Measurements from ENCODE around the gene KERA.

The KERA gene

DNA sequence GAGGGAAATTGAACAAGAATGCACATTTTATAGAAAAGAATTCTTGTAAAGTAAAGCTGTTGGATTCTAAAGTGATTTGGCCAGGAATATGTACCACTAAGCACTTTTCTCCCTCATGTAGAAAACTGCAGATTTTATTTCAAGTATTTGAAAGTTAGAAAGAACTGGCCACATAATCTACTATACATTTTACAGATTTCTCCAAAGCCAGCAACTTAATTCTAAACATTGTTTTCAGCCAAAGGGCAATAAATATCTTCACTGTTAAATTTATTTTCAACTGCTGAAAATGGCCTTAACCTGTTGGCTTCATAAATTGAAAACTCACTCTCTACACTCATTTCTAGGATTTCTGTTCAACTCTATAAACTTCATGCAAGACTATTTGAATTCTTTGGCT is 15.6 kb upstream of the KERA start:
- DNase-seq (ENCODE audit: low spot score), result no peak

DNA sequence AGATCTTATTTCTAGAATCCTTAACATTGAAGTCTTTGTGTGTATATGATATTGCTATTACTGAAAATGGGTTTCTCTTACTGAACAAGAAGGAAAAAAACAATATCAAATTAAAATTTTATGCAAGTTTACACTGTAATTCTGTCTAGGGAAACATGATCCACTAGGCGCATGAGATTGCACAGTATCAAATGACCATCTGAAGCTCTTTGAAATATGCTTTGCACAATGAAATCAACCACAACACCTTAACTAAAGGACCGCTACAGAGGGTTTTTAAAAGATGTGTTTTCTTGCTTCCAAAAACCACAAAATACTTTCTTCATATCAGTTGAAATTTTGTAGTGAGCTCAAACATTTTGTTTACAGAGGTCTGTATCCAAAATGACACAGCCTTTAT is 15.1 kb upstream of the KERA start:
- DNase-seq (ENCODE audit: low spot score), result no peak

DNA sequence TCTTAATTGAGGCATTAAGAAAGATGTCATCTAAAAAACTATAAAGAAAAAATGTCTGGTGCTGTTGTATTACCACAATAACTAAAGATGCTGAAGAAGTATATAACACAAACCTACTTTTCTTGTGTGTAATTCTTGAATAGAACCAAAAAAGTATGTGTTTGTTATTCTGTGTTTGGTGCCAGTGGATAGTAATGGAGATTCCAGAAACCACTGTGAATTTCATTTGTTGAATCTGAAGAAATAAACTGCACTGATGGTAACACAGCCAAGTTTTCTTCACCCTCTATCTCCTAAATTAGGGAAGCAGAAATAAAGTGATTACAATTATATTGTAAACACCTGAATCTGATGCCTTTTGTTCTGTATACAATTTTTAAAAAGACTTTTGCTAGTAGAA is 13.1 kb upstream of the KERA start:
- DNase-seq (ENCODE audit: low spot score), result no peak

DNA sequence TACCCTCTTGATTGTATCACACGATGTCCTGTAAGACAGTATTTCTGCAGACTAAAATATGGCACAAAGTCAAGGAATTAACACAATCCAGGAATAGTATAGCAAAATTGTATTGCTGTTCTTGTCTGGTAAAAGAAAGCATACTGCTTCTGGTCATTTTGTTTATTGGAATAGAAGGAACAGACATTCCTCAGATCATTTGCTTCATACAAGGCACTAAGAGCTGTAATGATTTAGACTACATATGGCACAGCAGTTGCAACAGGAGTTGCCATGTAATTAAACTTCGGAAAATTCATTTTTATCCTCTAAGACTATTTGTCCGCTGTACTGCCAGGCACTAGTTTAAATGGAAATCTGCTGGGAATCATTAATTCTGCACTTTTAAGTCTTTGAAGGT is 7.6 kb upstream of the KERA start:
- DNase-seq (ENCODE audit: low spot score), result no peak

DNA sequence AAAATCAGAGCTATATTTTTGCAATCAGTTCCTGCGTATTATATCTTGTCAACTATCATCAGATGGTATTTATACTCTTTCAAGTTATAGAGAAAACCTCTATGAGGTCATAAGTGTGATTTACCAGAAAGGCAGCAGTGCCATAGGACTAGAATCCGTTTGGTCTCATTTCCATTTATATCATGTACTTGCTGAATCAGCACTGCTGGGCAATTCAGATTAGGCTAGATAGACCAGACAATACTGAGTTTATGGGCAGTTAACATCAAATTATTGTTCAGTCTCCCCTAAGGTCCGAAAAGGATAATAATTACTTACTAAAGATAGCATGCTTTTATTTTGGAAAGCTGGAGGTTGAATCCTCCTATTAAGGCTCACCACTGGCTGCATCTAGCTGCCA is 6.8 kb upstream of the KERA start:
- no peak for DNase-seq (ENCODE audit: low spot score)

DNA sequence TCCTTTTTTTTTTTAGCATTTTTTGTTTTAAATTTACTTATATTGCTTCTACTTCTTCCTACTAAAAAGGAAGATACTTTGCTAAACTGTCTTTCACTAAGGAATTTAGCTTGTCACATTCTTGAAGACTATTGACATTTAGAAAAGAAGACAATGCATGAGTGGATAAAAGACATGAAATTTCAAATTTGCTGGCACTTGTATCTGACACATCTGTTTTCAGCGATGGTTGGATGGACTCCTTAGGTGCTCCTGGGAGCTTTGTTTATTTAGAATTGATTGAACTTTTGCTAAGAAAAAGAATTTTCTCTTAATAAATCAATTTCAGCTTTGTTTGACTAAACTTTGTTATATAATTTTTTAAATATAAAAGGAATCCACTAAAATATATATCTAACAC is 3.3 kb upstream of the KERA start:
- no peak for DNase-seq (ENCODE audit: low spot score)

DNA sequence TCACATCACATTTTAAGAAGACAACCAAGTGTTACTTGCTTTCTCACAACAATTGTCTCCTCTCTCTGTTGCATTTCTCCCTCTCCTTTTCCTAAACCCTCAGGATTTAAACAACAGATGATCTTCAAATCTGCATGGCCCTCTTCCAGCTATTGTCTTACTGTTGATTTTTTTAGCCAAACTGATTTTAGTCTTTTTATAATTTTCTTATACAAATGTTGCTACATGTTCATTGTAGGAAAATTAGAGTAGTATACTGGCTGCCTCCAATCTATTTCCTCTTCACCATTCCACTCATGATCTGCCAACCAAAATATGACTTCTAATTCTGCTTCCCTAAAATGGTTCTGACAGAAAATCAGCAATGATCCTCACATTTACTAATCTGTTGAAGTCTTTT is 1.4 kb upstream of the KERA start:
- no peak for DNase-seq (ENCODE audit: low spot score)

DNA sequence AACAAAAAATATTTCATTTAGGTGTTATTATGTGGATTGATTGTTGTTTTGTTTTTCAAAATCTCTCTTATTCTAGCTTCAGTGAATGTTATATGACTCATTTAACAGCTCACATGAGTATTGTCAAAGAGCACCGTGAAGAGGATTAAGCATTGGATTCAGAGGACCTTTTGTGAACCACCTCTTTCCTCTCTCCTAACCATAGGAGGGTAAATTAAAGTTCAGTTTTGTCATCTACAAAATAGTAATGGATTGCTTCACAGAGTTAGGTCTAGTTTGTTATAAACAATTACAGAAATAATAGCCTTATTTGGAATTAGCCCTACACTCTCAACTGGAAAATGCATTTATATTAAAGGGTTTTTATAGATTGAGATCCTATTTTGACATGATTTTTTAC is 962 bp upstream of the KERA start:
- no peak for DNase-seq (ENCODE audit: low spot score)

DNA sequence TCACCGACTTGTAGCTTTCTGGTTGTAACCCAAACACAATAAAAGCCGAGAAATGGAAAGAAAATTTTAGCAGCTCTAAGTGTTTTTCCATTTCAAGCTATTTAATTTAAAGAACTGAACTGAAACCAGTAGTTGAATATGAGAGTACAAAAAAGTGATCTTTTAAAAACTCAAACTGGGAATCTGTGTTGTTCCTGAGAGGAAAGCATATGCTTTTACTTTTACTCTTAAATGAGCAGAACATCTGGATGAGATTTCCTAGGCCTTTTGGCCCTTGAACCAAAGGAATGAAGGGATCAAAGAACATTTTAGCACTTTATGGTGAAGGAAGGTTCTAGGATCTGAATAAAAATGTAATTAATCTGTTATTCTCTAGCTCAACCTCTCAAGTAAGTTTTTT is 1.3 kb downstream of the KERA start:
- no peak for DNase-seq (ENCODE audit: low spot score)

DNA sequence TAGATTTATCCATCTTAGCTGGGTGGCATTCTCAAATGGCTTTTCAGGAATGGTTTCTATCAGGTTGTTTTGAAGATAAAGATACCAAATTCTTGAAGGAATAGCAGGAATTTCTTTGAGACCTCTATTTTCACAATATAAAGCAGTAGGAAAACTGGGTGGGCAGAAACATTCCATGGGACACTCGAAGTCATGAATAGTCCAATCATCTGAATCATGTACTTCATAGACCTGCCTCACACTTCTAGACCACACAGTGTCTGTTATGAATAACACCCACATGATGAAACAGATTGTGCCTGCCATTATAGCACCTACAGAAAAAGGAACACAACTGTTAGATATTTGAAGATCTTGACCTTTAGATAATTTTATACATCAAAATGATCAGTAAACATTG is 1.8 kb downstream of the KERA start:
- no peak for DNase-seq (ENCODE audit: low spot score)

DNA sequence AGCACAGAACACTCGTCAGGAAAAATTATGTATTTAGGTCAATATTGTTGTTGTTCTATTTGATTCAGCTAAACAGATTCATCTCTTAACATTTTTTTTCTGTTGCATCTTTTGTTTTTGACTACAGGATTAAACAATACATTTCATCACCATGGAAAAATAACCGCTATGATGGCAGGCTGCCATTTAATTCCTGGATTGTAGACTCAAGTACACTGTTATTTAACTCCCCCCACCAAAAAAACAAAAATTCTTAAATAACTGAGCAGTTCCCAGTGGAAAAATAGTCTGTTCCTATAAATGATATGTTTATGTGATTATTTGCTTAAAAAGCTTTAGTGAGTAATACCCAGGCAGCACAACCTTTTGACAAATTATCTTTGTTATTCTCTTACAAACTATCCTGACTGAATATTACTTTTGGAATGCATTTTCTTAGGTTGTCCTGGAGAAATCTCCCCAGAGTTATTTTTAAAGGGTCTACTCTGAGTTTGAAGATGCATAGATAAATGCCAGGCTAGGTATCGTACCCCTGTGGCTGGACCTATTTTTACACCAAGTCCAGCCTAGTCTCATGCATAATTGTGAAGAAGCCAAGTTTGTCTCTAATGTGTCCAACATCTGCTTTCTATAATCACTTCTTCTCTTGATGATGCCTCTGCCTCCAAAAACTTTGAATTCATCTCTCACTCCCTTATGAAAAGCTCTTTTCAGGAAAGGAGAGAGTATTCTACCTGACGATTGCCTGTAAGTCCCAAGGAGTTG is 3.7 kb downstream of the KERA start:
- no peak for DNase-seq (ENCODE audit: low spot score)

DNA sequence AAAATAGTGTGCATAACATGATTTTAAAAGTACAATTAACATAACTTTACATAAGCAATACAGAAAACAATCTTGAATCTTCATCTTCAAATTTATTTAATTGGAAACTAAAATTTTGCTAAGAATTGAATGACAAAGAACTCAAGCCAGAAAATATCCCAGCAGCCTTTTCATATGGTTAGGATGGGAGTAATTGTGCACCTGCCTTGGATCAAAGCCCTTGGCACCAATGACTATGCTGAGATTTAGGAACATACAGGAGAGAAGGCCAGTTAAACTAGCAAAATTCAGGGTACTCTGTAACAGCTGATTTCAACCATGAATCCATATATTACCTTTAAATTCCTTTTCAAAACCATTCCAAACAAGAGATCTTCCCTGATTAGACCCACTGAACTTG is 5.8 kb downstream of the KERA start:
- no peak for DNase-seq (ENCODE audit: low spot score)

DNA sequence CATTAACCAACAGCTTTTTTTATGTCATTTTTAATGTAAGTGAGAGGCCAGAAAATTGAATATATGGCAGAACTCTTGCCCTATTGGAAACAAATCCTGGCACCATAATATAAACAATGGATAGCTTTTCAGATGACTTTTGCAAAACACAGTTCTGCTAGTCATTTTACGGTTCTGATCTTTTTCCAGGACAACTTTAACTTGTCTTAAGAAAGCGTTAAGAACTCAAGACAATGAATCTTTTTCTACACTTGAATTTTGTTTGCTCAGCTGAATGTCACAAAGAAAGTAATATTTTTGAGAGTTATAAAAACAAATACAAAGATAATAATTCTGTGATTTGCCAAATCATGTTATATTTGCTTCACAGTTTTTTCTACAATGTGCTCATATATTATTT is 13.2 kb downstream of the KERA start:
- no peak for DNase-seq (ENCODE audit: low spot score)

DNA sequence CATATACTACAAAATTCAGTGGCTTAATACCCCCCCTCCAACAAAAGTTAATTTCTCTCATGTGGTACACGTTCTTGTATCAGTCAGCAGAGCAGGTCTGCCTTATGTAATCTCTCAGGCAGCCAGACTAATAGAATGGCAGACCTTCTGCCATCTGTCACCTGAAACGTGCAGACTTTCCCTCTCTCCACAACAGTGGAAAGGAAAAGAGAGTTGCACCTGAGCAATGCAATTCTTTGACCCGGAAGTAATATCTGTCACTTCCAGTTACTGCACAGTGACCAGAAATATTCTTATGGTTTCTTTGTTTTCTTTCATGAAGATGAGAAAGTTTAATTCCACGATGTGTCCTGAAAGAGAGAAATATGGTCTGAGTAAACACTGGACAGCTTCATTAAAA is 14.4 kb downstream of the KERA start:
- no peak for DNase-seq (ENCODE audit: low spot score)

DNA sequence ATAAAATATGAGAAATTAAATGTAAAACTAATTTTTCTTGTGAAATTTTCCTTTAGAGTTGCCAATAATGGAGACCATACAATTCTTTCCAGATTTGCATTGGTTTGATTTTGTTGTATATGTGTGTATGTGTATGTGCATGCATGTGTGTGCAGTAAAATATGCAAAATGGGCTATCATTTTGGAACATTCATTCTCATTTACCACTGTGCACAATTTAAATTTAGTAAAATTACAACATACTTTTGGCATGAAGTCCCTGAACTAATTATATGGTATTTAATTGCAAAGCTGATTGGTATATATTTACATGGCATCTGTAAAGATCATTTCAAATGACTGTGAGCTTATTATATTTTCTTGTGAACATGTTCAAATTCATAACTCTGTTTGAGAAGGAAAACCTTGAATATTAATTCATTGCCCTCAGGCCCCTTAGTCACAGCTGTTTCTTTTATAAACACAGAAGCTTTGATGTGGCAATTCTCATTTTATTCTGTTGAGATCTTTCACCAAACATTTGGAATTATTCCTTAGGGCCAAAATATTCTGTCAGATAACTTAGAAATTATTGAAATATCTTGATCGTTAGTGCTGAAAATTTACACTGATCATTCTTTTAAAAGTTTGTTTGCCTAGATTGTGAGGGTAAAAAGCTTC is 17.6 kb downstream of the KERA start:
- DNase-seq (ENCODE audit: low spot score), result no peak

DNA sequence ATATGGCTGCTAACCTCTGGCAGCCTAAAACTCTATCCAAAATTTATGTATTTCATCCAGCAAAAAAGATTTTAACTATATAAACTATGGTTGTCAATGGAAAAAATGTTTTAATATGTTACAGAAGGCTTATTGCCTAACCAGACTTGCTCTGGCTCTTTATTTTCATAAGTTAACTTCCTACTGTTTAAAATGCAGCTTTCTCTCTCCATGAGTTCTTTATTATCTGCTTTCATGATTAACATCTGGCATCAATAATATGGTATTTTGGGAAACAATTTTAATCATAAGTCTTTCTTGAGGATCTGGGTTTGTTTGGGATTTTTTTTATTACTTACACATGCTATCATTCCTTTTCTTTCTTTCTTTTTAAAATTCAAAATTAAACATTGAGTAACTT is 20.5 kb downstream of the KERA start:
- DNase-seq (ENCODE audit: low spot score), result no peak

DNA sequence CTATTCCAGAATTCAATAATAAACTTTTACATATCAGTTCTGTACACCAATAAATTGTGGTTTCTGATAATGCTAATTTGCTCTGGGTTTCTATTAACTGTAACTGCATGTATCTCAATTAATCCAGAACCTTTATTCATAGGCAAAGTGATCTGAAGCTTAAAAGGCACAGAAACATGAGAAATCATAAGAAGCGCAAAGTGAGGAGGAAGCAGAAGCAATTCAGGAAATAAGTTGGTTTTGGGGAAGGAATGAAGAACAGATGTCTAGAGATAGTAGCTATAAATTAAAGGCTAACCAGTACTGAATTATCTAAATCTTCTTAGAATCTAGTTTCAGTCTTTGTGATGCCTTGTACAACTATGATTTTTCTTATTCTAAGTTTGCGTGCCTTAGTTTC is 24.6 kb downstream of the KERA start:
- no peak for DNase-seq (ENCODE audit: low spot score)

DNA sequence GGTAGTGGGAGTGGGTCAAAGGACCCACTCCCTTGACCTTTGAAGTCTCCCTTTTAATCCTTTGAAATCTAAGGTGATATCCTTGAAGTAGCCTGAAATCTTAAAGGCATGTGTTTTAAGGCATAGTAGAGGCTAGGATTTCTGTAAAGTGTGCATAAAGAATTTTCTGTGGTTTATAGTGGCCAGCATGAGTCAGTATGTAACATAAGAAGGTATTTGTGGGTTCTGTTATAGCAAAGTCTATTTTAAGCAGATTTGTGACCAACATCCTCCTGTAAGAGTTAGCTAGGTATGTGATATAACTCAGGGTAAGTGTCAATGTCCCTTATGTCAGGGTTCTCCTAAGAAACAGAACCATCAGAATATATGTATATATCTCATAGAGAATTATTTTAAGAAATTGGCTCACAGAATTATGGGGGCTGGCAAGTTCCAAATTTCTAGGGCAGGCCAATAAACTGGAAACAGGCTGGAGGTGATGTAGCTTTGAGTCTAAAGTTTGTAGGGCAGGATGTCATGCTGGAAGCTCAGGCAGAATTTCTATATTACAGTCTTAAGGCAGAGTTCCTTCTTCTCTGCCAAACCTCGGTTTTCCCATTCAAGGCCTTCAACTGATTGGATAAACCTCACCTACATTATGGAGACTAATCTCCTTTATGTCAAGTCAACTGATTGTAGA is 34.4 kb downstream of the KERA start:
- no peak for DNase-seq (ENCODE audit: low spot score)

DNA sequence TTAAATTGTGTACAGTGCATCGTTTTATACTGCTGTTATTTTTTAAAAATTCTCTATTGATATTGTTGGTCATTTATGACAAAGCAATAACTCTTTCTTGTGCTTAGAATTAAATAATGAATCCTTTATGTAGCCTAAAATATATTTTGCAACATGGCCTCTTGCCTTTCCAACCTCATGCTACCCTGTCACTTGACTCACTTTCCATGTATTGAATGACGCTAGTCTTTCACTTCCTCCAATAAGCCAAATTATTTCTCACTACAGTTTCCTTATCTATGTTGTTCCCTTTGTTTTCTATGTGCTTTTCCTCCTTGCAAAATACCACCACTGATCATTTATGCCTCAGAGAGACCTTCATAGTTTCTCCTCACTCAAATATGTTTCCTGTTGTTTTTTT is 36.7 kb downstream of the KERA start:
- no peak for DNase-seq (ENCODE audit: low spot score)

DNA sequence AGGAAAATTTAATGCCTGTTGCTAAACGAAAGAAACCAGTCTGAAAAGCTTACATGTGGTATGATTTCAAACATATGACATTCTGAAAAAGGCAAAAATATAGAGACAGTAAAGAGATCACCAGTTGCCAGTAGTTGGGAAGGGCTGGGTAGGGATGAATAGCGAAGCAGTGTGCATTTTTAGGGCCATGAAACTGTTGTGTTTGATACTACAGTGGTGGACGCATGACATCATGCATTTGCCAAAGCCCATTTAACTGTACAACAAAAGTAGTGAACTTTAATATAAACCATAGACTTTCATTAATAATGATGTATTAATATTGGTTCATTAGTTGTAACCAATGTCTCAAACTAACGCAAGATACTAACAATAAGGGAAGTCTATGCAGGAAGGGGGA is 38.4 kb downstream of the KERA start:
- DNase-seq (ENCODE audit: low spot score), result no peak

DNA sequence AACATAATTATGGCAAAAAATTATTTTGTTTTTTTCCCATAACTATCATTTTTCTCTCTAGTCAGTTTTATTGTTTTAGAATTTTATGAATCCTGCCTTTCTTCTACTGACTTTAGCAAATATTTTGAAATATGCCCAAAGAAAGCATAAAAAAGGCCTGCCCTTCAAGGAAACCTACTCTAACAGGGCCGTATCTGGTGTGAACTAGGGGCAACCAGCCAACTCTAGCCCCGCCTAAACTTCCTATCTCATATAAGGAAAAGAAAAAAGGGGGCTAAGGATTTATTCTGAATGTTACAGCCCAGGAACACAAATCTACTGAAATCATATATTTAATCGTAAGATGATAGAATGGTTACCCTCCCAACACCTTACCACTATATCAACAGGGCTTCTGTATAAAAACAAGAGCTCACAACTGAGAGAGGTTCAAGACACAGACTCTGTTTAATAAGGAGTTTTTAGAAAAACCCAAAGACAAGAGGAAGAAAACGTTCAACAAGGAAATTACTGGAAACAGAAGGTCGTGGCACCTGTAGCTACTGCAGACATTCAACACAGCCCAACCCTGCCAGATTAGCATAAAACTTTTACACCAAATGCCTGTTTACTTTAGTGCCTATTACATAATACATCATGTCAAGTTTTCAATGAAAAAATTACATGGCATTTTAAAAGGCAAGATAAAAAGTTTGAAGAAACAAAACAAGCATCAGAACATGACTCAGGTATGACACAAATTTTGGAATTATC is 40.1 kb downstream of the KERA start:
- DNase-seq (ENCODE audit: low spot score), result no peak

DNA sequence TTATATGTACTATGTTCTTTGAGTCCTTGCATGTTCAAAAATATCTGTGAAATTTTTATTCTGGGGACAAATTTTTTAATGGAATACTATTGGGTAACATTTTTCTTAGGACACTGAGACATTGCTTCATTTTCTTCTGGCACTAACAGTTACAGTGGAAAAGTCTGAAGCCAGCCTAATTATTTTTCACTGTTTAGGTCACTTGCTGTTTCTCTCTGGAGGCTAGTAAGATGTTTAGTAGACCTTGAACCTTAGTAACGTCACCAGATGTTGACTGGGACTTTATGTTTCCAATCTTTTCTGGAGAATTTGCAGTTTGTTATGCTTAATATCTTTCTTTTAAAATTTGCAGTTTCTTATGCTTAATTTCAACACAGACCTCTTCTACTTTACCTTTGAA is 40.8 kb downstream of the KERA start:
- no peak for DNase-seq (ENCODE audit: low spot score)
